Hepatocyte (in vitro differentiated cells): ENCODE data around the gene THAP8. TPM values are rescaled to one million over a fixed set of nuclear protein-coding genes. Genes with fewer than 3 reads are reported as not detected.

Experiments
- DNase-seq: peaks from one replicate; pipeline ENCODE4 v3.0.0-alpha.2; 2016; ENCODE audit warnings: low spot score
- H2AFZ ChIP-seq: fragments of 200-600 bp; sonication (generic); 2 replicates; pipeline ENCODE4 v1.6.0; 2016; ENCODE audit warnings: antibody characterized with exemption, mild to moderate bottlenecking
- H3K27ac ChIP-seq: fragments of 200-600 bp; sonication (generic); 2 replicates; pipeline ENCODE4 v1.5.1; 2016; ENCODE audit warnings: mild to moderate bottlenecking
- H3K27me3 ChIP-seq: fragments of 200-600 bp; sonication (generic); 2 replicates; pipeline ENCODE4 v1.6.1; 2016
- H3K36me3 ChIP-seq: fragments of 200-600 bp; sonication (generic); replicated peaks from 2 replicates; pipeline ENCODE4 v1.5.1; 2016; ENCODE audit warnings: low read depth; ENCODE audit not compliant: insufficient read depth
- H3K4me1 ChIP-seq: fragments of 200-600 bp; sonication (generic); 2 replicates; pipeline ENCODE4 v1.5.1; 2016; ENCODE audit warnings: mild to moderate bottlenecking, moderate library complexity; ENCODE audit not compliant: insufficient read depth
- H3K4me2 ChIP-seq: fragments of 200-600 bp; sonication (generic); 2 replicates; pipeline ENCODE4 v1.6.0; 2016
- H3K4me3 ChIP-seq: fragments of 200-600 bp; sonication (generic); 2 replicates; pipeline ENCODE4 v1.5.1; 2016; ENCODE audit warnings: mild to moderate bottlenecking
- H3K79me2 ChIP-seq: fragments of 200-600 bp; sonication (generic); 2 replicates; pipeline ENCODE4 v1.6.0; 2017; ENCODE audit warnings: mild to moderate bottlenecking
- H3K9me2 ChIP-seq: fragments of 200-600 bp; sonication (generic); replicated peaks from 2 replicates; pipeline ENCODE4 v1.6.0; 2017; ENCODE audit warnings: mild to moderate bottlenecking; ENCODE audit not compliant: insufficient read depth
- H3K9me3 ChIP-seq: fragments of 200-600 bp; sonication (generic); 2 replicates; pipeline ENCODE4 v1.5.1; 2016; ENCODE audit warnings: low read depth, mild to moderate bottlenecking
- H4K20me1 ChIP-seq: fragments of 200-600 bp; sonication (generic); 2 replicates; pipeline ENCODE4 v1.6.0; 2016; ENCODE audit warnings: mild to moderate bottlenecking; ENCODE audit not compliant: insufficient read depth, poor library complexity, severe bottlenecking
- CTCF ChIP-seq: fragments of 200-600 bp; sonication (generic); IDR thresholded peaks from 2 replicates; pipeline ENCODE4 v1.5.1; 2016; ENCODE audit warnings: antibody characterized with exemption, mild to moderate bottlenecking; ENCODE audit not compliant: poor library complexity
- EZH2 ChIP-seq: fragments of 200-600 bp; sonication (generic); IDR thresholded peaks from 2 replicates; pipeline ENCODE4 v1.6.1; 2016; ENCODE audit warnings: antibody characterized with exemption, mild to moderate bottlenecking, borderline replicate concordance
- EZH2phosphoT487 ChIP-seq: fragments of 200-600 bp; sonication (generic); IDR thresholded peaks from one replicate; pipeline ENCODE4 v1.6.1; 2018; ENCODE audit warnings: antibody characterized with exemption, mild to moderate bottlenecking, low read depth, moderate library complexity; ENCODE audit not compliant: unreplicated experiment, severe bottlenecking
- WGBS: methylation state at CpG from one replicate; pipeline ENCODE4 v1.1.6; 2016; ENCODE audit warnings: low lambda C conversion rate; ENCODE audit errors: missing lambda C conversion rate; 5-methylcytosine and 5-hydroxymethylcytosine counted together
- polyA plus RNA-seq: library from polyadenylated mRNA; unstranded; fragments of >200 nt; fragmentation: Nextera tagmentation; extraction: Ambion mirVana; gene quantifications from 2 replicates; pipeline ENCODE4 v1.2.1, GENCODE V29; 2016
- total RNA-seq: library from RNA; depleted of rRNA; stranded (reverse); fragments of >200 nt; gene quantifications from 2 replicates; pipeline ENCODE4 v1.2.3, GENCODE V29; 2014

The THAP8 gene
- total and polyA plus RNA-seq, 2 experiments from 2014 or later: 4.5 to 23.1 TPM

DNA sequence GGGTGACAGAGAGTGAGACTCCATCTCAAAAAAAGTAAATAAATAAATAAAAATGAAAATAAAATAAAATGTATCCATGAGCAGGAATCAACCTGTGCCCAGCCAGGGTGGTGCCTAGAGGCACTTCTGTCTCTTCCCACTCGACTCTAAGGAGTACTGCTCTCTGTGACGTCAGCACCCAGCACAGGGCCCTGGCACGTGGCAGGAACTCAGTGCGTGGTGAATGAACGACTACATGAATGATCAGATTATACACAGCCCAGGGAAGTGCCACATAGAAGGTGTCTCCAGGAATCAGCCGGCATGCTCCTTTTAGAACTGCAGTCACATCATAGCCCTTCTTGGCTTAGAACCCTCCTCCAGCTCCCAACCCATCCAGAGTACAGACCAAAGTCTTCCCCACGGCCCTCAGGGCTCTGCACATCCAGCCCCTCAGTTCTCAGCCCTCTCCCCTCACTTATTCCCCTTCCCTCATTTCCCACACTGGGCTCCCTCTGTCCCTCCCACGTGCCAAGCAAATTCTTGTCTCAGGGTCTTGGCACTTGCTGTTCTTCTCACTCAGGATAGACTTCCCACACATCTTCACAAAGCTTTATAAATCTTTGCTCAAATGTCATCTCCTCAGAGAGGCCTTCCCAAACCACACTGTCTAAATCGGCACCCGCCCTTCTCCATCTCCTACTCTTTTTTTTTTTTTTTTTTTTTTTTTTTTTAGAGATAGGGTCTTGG, 25.6 kb downstream of the THAP8 start:
- TF ChIP-seq EZH2 (no peak), CTCF (no peak), EZH2phosphoT487 (no peak)
- WGBS: 89% methylated on average over 10 of the region's 10 CpGs
- no peaks in the 10 kb centered on the region for H3K9me2 ChIP-seq

GRCh38 chr19:36027696-36028095, 26.4 kb downstream of the THAP8 start:
- H3K9me3 ChIP-seq: no peaks in the 10 kb centered on the region
- TF ChIP-seq EZH2phosphoT487: no peak
- TF ChIP-seq EZH2: no peak
- TF ChIP-seq CTCF: no peak
- no peak for DNase-seq
- peaks cover 3% of the 10 kb centered on the region for H3K4me1 ChIP-seq
- WGBS: 97% methylated on average over 6 of the region's 6 CpGs
- no peak overlapping the region for H2AFZ ChIP-seq
- peaks cover 2% of the 10 kb centered on the region for H3K79me2 ChIP-seq
- H3K27ac ChIP-seq: no peak overlapping the region
- no peaks in the 10 kb centered on the region for H3K9me2 ChIP-seq
- no peak overlapping the region for H3K4me3 ChIP-seq
- H4K20me1 ChIP-seq: no peaks in the 10 kb centered on the region
- H3K36me3 ChIP-seq: no peaks in the 10 kb centered on the region
- no peak overlapping the region for H3K4me2 ChIP-seq
- no peaks in the 10 kb centered on the region for H3K27me3 ChIP-seq

More for the DNA sequence above, 25.6 kb downstream of the THAP8 start:
- no peaks in the 10 kb centered on the region for H3K36me3 ChIP-seq
- DNase-seq: no peak
- peaks cover 3% of the 10 kb centered on the region for H3K4me1 ChIP-seq
- no peaks in the 10 kb centered on the region for H4K20me1 ChIP-seq
- no peak overlapping the region for H3K4me3 ChIP-seq
- no peak overlapping the region for H2AFZ ChIP-seq
- H3K4me2 ChIP-seq: no peak overlapping the region
- H3K79me2 ChIP-seq: peaks cover 2% of the 10 kb centered on the region
- no peaks in the 10 kb centered on the region for H3K27me3 ChIP-seq
- H3K9me3 ChIP-seq: no peaks in the 10 kb centered on the region
- H3K27ac ChIP-seq: no peak overlapping the region

DNA sequence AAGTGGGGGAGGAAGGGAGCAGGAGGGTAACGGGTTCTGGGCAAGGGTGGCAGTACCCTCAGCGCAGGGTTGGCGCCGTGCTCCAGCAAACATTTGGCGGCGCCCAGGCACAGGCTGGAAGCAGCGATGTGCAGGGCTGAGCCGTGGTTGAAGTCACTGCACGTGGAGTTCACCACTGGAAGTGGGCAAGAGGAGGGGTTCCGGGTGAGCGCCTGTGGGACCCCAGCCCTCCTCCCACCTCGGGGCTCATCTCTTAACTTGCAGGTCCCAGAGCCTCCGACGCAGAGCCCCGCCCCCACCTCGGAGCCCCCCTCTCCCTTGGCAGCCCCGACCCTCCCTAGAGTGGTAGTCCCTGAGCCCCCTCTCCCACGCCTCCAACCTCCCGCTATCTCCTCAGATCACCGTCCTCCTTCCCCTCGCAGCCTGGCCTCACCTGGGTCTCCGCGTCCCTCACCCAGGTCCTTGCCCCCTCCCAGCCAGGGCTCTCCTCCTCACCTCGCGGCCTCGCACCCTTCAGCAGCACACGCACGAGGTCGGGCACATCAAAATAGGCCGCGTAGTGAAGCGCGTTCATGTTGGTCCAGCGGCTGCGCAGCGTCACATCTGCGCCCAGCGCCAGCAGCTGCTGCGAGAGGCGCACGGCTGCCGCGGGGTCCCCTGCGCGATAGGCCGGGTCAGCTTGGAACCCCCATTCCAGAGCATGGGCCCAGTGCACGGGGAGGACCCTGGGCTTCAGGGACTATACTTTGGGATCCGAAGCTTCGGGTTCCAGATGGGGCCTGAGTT, 27.8 kb downstream of the THAP8 start:
- no peaks in the 10 kb centered on the region for H3K79me2 ChIP-seq
- H3K4me1 ChIP-seq: no peaks in the 10 kb centered on the region
- H3K4me2 ChIP-seq: no peak overlapping the region
- H3K27ac ChIP-seq: no peak overlapping the region
- 97% methylated on average over 43 of the region's 49 CpGs for WGBS
- no peaks in the 10 kb centered on the region for H3K9me3 ChIP-seq
- H3K4me3 ChIP-seq: no peak overlapping the region
- no peaks in the 10 kb centered on the region for H3K27me3 ChIP-seq
- H3K36me3 ChIP-seq: no peaks in the 10 kb centered on the region
- no peaks in the 10 kb centered on the region for H4K20me1 ChIP-seq
- TF ChIP-seq CTCF (no peak), EZH2 (no peak), EZH2phosphoT487 (no peak)
- no peaks in the 10 kb centered on the region for H3K9me2 ChIP-seq
- no peak overlapping the region for H2AFZ ChIP-seq
- no peak for DNase-seq
